GM19372 (cell line): ENCODE measurements around the gene SMCO3.
A peak's percentile ranks its signal among the peaks of the same experiment; 100 is the strongest.
"Not testable (repeated sequence)": the region's sequence is repeated elsewhere in the genome, so short reads cannot be mapped to it uniquely, and the experiment has no call there.

Experiments
- ATAC-seq: cut with Tn5 transposase; IDR thresholded peaks from one replicate; pipeline ENCODE4 v1.9.1; 2021; ENCODE audit warnings: mild to moderate bottlenecking, low read depth, moderate library complexity; ENCODE audit not compliant: unreplicated experiment

SMCO3 gene

DNA sequence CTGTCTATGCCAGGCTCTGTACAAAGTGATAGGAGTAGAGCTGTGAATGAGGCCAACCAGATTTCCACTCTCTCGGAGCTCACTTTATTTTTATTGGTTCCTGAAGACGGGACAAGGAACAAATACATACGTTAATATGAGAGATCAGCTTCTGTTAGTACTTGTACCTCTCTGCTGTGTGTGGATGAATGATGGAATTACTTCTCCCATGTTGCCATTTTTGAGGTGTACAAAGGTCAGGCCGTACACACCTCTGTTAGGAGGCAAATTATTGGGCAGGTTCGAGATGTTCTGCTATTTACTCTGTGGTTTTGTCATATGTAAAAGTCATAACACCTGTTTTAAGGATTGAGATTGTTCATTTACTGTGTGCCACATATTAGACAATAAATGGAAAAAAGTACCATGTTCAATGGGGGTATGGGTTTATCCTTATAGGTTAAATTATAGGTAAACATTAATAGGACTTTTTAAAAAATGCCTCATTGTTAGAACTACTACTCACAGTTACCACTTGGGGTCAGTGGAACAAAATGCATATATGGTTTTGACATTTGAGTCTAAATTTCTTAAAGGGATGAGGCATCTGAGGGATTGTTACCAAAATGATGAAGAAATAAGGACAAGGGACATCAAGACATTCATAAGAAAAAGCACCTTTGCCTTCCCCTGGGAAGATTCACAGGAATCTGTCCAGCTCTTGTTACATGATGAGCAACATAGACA, 37.6 kb downstream of the SMCO3 start:
- ATAC-seq, result no peak

DNA sequence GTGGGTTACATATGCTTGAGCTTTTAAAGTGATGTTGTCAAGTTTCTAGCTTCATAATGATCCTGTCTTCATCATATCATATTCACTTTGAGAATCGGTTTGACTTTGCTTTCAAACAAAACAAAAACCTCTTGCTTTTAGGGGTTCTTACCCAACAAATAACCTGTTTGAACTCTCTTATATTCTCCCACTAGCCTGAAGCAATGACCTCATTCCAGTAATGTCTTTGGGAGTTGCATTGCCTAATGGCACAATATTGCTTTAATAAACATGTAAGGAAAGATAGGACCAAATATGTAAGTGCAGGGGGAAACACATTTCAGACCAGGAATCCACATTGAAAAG, 38.4 kb downstream of the SMCO3 start:
- no peak for ATAC-seq

DNA sequence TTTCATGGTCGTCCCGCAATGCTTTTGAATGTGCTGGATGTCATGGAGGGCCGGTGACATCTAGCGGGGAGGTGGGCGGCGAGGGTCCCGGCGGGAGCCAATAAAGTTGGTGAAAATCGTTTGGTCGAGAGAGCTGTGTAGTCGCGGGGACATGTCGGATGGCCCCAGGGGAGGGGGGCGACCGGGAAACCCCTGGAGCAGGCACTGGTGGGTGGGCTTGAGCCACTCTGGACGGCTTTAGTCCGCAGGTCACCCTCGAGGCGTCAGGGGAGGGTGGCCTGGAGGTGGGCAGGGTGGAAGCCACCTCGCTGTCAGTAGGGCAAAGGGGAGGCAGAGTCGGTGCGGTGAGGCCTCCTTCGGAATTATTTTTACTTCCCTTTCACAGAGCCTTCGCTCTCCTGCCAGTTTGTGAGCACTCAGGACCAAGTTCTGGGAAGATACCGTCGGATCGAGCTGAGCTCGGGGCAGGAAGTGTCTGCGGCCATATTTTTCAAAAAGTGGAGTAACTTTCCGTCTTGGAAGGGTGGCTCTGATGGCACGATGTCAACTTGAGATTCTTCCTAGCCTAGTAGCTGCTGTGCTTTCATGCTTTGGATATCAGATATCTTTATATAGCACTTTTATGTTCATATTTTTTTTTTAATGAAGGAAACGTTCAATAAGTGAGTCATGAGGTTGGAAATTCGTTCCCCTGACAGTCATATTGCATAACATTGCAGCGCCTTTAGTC, 38.9 kb downstream of the SMCO3 start:
- no peak for ATAC-seq

DNA sequence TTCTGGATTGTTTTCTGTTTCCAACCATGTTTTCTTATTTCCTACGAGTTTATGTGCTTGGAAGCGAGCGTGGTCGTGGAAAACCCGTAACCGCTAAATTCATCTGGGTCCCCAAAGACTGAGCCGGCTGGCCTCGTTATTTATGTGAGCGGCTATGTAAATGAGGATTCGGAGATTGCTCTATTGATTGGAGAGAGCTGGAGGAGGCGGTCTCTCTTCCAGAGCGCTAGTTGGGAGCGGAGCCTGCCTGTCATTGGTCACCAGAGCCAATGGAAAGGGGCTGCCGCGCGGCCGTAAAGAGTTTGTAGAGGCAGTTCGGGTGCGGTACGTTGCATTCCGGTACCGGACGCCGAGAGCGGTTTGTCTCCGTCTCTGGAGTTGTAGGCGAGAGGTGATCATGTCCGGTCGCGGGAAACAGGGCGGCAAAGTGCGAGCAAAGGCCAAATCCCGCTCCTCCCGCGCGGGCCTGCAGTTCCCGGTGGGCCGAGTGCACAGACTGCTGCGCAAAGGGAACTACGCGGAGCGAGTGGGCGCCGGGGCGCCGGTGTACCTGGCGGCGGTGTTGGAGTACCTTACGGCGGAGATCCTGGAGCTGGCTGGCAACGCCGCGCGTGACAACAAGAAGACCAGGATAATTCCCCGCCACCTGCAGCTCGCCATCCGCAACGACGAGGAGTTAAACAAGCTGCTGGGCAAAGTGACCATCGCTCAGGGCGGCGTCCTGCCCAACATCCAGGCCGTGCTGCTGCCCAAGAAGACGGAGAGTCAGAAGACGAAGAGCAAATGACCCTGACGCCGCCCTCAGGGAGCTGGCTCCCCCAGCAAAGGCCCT, 39.7 kb downstream of the SMCO3 start:
- peak; percentile 50 for ATAC-seq

DNA sequence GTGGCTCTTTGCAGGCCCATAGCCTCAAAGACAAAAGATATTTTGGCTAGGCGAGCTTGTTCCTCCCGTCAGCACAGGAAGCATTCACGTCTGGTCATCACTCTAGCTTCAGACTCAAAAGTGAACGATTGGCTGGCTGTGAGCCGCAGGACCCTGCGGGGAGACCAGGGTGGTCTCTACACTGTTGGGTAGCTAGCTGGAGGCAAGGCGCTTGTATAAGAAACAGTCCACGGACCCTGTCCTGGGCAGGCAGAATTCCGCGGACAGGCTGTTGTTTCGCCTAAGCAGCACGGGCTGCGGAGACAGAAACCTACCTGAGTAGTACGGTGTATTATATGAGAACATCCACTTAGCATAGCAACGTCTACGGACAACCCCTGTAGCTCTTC, 40.3 kb downstream of the SMCO3 start:
- peak; percentile 21 for ATAC-seq

DNA sequence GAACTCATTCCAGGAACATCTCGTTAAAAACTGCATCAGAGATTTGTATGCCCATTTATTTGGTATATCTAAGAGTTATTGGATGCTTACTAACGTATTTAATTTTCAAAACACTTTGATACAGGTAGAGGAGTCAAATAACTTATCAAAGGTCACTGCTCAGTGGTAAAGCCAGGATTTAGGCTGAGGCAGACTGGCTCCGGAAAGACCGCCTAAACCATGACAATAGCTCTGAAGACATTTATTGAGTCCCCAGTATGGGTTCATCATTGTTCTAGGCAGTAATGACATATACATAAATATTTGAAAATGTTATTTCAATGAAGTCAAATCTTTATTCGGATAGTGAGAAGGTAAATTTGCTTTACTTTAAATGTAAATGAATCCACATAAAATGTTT, 41.0 kb downstream of the SMCO3 start:
- ATAC-seq, result no peak

DNA sequence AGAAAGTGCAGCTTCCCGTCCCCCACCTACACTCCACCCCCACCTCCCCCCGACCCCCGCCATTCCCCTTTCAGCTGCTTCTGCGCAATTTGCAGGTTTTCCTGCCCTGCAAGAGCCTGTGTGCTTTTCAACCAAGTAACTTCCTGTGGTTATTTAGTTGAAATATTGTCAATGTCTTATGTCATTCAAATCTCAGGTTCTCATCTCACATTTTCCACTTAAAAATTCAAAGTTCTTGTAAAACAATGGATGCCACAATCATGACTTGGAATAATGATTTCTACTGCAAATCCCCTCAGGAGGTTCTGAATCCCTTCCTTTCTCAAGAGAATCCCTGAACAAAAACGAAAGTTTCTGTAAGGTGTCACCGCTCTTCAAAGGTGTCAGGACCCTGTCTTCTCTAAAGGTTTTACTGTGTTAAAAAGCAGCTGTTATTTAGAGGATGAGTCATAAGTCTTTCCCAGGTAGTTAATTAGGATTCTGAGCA, 42.3 kb downstream of the SMCO3 start:
- no peak for ATAC-seq

DNA sequence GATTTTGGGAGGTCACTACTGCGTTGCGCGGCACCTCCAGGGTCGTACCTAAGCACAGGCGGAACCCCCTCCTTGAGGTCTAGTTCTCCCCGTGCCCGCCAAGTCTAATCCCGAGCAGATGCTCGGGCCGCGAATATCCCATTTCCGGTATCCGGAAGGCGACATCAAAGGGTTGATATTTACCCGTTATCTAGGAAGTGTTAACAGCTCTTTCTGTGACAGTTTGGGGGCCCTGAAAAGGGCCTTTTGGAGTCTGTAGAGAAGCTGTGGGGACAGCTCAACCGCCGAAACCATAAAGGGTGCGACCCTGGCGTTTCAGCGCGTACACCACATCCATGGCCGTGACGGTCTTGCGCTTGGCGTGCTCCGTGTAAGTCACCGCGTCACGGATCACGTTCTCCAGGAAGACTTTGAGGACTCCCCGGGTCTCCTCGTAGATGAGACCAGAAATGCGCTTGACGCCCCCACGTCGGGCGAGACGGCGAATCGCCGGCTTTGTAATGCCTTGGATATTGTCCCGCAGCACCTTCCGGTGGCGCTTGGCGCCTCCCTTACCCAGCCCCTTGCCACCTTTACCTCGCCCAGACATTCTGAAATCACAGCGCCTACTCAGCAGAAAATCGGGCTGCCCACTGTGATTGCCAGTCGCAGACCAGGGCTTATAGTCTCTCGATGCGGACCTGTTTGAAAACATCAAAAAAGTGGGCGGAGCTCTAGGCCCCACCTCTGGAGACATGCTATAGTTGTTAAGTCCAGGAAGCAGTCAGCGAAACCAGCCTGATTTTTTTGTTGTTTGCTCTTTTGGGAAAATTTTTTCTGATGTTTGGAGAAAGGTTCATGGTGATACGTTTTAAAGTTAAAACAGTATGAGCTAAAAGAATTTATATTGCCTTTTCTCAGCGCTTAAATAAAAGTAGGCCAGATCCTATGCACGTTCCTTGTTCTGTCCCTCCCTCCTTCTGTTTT, 43.2 kb downstream of the SMCO3 start:
- ATAC-seq, result peak; percentile 16

DNA sequence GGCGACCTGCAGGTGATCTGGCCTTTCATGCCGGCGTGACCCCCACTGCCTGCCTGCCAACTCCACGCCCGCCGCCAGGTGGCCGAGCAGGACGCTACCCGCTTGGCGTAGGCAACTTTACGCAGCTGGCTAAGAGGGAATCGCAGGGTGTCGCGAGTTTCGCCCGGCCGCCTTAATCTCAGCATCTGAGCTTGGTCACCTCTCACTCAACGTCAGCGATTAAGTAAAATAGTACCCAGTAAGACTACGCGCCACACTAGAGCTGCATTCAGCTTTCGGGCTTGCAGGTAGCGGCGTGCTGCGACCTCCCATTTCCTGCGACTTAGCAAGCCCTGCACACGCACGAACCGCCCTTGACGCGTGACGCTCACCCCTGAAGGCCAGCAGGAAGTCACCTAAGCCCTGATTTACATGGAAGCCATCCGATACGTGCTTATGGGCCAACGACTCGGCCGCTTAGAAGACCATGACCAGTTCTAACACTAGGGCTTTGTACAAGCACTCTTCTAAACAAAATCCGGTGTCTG, 44.0 kb downstream of the SMCO3 start:
- ATAC-seq, result peak; percentile 33

DNA sequence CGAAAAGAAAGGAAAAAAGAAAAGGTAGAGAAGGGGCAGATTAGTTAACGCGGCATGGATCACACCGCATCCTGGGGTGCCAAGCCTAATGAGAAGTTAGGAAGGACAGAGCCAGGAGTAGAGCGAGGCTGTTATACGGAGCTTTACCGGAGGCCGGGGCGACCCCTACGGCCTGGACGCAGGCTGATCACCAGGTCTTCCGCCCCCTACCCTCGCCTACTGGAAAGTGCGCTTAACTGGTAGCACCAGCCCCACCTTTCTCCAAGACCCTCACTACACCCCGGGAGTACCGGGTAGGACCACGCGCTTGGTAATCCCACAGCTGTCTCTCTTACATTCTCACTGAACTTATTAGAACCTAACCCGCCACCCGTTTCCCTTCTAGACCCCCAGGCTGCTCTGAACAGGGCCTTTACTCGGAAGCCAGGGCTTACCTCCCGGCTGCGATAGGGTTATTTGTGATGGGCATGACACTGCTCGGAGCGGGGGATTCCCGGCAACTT, 44.5 kb downstream of the SMCO3 start:
- ATAC-seq, result no peak

DNA sequence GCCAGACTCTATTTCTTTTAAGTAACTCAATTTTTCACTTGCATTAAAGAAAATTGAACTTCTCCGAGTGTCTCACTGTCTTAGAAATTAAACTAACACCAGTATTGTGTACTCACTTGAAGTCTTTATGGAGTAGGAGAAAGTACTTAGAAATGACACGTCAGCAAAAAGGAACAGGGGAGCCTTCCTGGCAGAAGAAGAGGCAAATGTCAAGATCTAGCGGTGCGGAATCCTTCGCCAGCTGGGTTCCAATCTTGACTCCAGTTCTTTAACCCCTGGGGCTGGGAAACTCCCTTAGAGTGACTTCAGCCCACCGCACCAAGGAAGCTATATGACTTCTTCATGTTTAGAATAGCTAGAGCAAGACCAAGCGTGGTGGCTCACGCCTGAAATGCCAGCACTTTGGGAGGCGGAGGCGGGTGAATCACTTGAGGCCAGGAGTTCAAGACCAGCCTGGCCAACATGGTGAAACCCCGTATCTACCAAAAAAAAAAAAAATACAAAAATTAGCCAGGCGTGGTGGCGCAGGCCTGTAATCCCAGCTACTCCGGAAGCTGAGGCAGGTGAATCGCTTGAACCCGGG, 45.1 kb downstream of the SMCO3 start:
- ATAC-seq, result no peak

DNA sequence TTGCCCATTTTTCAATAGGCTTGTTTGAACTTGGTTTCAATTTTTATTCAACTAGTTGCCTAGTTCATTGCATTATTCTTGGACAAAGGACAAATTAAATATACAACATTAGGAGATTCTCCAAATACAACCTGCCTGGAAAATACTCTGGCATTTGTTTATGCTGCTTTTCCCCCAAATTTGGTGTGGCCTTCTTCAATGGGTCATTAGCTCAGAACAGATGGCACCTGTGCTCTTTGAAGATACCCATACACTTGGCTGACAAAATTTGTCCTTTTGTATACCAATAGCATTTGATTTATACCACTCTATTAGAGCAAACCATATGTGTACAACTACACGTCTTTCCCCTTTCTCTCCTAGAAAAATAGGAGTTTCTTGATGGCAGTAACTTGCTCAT, 46.4 kb downstream of the SMCO3 start:
- no peak for ATAC-seq

DNA sequence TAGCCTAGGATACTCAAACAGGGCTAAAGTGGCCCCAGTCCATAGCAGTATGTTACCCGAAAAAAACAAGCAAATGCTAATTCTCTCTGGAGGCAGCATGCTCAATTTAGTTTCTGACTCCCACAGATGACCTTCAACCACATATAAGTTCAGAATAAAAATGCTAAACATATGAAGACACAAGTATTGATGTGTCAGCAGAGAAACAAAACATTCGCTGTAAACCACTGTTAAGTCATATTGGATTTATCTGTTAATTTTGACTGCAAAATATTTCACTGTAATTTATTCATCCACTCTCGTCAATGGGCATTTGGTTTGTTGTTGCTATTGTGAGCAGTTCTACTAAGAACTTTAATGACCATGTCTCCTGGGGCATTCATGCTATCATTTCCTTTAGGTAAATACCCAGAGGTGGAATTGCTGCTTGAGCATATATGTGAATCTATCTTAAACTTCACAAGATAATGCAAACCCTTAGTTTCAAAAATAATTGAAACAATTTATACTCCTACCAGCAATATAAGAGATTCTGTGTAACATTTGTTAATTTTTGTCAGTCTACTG, 47.2 kb downstream of the SMCO3 start:
- ATAC-seq, result no peak

DNA sequence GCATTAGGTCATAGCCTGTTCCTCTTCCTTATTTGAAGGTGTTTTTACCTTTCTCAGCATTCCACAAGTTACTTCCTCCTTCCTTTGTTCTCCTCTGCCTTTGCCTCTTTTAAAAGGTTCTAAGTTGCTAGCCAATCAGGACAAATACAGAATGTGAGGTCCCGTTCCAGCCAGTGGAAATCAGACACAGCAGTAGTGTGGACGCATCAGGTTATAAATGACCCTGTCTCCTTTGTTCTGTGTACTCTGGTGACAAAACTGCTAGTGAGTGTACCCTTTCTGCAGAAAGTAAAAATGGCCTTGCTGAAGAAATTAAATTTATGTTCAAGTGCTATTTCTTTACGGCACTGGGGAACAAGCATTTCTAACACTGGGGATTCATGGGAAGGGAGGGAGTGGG, 48.0 kb downstream of the SMCO3 start:
- ATAC-seq, result not testable (repeated sequence)

DNA sequence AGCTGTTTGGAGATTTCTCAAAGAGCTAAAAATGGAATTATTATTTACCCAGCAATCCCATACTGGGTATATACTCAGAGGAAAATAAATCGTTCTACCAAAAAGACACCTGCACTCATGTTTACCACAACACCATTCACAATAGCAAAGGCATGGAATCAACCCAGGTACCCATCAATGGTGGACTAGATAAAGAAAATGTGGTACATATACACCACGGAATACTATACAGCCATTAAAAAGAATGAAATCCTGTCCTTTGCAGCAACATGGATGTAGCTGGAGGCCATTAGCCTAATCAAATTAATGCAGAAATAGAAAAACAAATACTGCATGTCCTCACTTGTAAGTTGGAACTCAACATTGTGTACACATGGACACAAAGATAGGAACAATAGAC, 48.6 kb downstream of the SMCO3 start:
- no peak for ATAC-seq

DNA sequence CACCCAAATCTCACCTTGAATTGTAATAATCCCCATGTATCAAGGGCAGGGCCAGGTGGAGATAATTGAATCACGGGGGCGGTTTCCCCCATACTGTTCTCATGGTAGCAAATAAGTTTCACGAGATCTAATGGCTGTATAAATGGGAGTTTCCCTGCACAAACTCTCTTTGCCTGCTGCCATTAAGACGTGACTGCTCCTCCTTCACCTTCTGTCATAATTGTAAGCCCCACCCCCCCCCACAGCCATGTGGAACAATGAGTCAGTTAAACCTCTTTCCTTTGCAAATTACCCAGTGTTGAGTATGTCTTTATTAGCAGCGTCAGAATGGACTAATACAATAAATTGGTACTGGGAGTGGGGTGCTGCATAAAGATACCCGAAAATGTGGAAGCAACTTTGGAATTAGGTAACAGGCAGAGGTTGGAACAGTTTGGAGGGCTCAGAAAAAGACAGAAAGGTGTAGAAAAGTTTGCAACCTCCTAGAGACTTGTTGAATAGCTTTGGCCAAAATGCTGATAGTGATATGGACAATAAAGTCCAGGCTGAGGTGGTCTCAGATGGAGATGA, 54.2 kb downstream of the SMCO3 start:
- ATAC-seq, result not testable (repeated sequence)

DNA sequence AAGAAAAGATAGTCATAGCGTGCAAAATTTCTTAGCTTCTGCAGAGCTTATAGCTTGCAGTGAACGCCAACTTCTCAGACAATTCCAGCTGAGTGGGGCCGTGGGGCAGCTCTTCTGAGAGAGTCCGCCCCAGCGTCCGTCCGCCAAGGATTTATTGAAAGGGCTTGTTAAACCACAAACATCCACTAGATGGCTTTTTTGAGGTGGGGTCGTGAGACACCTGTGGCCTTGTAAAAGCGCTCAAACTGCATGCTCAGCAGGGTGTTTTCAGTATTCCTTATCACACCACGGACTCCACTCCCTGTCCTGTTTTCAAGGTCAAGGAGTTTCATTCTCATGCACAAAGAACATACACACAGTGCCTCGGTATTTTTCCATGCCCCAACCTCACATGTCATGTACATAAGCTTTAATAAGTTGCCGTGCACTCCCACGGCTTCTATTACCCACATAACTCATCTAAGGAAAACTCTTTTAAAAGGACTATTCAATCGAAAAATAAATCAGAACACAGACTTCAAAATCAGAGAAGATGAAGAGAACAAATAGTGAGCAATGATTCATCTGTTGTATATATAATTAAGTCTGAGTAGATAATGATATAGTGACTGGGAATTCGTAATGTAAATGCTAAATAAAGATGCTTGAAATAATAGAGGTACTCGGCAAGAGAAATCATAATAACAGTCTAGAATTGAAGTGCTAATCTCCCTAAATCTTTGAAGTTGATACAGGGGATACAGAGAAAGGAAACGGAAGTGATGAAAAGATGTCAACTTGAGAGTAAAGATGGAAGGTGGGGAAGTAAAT, 57.4 kb downstream of the SMCO3 start:
- no peak for ATAC-seq
